GM12865 (cell line): ENCODE measurements around the gene RNF31.
A peak's percentile ranks its signal among the peaks of the same experiment; 100 is the strongest.

Experiments
- DNase-seq: peaks from one replicate; pipeline ENCODE4 v3.0.0; 2010; ENCODE audit warnings: low read depth
- H3K4me3 ChIP-seq: 2 replicates; pipeline ENCODE4 v1.5.1; 2011; ENCODE audit warnings: mild to moderate bottlenecking, low read depth, low read length, control low read depth
- TF ChIP-seq, protein P1 (sequence below): IDR thresholded peaks from 2 replicates; pipeline ENCODE4 v1.5.1; 2011; ENCODE audit warnings: low read length, control low read depth, low read depth, inconsistent platforms; ENCODE audit not compliant: insufficient read depth; ENCODE audit errors: missing control alignments

RNF31 gene

GRCh38 chr14:24189059-24189375 lies 41.7 kb downstream of the RNF31 start:
- TF ChIP-seq, protein P1, sequence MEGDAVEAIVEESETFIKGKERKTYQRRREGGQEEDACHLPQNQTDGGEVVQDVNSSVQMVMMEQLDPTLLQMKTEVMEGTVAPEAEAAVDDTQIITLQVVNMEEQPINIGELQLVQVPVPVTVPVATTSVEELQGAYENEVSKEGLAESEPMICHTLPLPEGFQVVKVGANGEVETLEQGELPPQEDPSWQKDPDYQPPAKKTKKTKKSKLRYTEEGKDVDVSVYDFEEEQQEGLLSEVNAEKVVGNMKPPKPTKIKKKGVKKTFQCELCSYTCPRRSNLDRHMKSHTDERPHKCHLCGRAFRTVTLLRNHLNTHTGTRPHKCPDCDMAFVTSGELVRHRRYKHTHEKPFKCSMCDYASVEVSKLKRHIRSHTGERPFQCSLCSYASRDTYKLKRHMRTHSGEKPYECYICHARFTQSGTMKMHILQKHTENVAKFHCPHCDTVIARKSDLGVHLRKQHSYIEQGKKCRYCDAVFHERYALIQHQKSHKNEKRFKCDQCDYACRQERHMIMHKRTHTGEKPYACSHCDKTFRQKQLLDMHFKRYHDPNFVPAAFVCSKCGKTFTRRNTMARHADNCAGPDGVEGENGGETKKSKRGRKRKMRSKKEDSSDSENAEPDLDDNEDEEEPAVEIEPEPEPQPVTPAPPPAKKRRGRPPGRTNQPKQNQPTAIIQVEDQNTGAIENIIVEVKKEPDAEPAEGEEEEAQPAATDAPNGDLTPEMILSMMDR = no peak
- peak overlapping the region; percentile 64 for H3K4me3 ChIP-seq
- no peak for DNase-seq

DNA sequence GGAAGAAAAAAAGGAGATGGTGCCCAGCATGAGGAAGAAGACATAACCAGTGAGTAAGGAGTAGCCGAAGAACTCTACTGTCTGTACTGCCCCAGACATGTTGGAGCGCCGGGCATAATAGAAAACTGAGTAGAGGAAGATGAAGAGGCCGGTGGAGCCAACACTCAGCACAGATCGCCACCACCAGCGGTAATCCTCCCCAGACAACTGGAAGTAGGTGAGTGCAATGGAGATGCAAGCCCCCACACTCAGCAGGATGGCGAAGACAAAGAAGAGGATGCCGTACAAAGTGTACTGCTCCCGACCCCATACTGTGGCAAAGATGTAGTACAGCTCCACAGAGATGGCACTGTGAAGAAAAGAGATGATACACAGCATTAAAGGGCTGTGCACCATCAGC lies 42.2 kb downstream of the RNF31 start:
- TF ChIP-seq, protein P1 = no peak
- no peak overlapping the region for H3K4me3 ChIP-seq
- no peak for DNase-seq

DNA sequence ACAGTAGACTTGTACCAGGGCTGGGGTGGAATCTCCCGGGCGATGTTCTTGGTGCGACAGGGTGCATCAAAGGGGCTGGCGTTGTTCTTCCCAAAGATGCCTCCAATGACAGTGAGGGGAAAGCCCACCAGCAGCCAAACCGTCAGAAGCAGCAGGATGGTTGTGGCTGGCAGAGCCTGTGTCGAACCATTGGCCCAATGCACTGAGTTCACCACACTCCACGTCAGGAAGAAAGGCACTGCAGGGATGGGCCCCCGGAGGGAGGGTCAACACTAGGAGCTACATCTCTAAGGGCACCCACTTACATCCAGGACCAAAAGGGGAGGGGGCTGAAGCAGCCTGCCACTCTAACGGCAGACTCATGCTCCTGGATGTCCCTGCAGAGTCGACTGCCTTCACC lies 43.1 kb downstream of the RNF31 start:
- H3K4me3 ChIP-seq = no peak overlapping the region
- TF ChIP-seq, protein P1 = no peak
- DNase-seq = no peak

DNA sequence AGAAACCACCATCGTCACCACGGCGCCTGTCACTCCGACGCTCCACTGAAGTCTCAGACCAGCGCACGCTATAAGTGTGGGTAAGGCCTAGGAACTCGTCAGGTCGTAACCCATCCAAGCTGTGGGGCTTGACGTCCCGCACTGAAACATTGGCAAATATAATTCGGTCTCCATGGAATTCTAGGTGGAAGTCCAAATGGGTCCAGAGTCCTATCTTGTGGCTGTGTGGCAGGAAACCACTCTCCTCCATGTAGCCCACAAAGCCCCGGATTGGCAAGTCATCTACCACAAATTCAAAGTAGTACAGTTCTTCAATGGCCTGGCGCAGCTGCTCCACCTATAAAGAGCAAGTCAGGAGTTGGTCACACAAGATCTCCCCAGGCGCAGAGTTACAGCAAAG lies 45.6 kb downstream of the RNF31 start:
- no peak overlapping the region for H3K4me3 ChIP-seq
- TF ChIP-seq, protein P1 = no peak
- no peak for DNase-seq

DNA sequence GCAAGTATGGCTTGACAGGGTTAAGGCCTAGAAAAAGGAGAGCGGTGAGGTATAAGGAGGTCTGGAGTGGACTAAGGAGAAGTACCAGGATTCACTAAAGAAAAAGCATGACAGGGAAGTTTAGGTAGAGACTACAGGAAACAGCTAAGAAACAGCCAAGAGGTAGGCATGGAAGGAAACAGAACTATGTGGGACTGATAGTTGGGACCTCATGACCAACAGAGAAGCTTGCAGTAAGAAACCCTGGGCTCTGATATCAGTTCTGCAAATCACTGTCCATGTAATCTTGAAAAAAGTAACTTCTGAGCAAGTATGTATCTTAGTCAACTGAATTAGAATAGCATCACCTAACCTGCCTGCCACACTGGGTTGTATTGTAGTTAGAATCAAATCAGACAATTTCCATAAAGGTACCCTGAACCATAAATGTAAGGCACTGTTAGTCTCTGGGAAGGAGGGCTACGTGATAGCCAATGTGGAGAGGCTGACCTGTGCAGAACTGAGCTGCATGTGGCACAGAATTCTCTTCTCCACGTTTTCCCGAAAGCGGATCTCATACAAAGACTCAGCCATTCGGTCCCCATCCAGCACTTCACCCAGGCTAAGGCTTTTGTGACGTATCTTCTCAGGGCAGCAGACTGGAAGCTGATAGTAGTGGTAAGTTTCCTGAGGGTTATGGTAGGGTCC lies 47.0 kb downstream of the RNF31 start:
- H3K4me3 ChIP-seq = peak overlapping the region; percentile 77
- no peak for DNase-seq
- TF ChIP-seq, protein P1 = no peak

DNA sequence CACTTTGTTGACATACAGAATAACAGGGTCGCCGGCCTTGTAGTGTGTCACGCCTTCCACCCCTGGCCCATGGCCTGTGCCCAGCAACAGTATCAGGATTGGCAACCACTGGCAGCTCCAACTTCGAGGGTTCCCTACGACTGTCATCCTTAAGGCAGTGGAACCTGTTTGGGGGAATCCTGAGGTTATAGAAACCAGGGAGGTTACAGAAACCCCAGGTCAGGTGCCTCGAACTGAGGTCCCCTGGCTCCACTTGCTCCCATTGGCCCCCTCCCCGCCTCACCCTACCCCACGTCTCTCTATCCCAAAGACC lies 47.5 kb downstream of the RNF31 start:
- peak overlapping the region; percentile 77 for H3K4me3 ChIP-seq
- DNase-seq = no peak
- TF ChIP-seq, protein P1 = no peak
